GM18517 (cell line): ENCODE measurements around the gene RHOH.

ENCODE experiments used
- ATAC-seq: cut with Tn5 transposase; IDR thresholded peaks from one replicate; pipeline ENCODE4 v1.9.1; 2021; ENCODE audit warnings: mild to moderate bottlenecking, moderate library complexity; ENCODE audit not compliant: unreplicated experiment

RHOH gene

DNA sequence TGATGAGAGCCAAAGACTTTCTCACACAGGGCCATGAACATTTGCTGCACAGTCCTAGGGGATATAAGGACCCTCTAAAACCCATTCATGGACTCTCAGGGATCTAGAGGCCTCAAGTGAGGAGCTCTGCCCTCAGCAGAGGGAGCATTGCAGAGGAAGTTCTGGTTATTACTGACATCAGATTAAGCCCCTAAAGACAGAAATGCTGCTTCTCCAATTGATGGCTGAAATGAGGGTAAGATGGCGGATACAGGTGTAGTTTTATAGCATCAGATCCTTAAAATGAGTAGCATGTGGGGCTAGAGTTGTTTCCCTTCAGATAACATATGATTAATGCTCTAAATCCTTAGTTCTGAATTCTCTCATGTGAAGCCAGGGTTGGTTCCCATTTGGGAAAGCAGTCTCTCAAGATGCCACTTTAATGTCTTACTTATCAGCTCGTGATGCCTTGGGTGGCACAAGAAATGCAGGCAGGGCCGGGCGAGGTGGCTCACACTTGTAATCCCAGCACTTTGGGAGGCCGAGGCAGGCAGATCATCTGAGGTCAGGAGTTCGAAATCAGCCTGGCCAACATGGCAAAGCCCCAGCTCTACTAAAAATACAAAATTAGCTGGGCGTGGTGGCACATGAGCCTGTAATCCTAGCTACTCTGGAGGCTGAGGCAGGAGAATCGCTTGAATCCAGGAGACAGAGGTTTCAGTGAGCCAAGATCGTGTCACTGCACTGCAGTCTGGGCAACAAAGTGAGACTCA, 7.9 kb downstream of the RHOH start:
- ATAC-seq: no peak

DNA sequence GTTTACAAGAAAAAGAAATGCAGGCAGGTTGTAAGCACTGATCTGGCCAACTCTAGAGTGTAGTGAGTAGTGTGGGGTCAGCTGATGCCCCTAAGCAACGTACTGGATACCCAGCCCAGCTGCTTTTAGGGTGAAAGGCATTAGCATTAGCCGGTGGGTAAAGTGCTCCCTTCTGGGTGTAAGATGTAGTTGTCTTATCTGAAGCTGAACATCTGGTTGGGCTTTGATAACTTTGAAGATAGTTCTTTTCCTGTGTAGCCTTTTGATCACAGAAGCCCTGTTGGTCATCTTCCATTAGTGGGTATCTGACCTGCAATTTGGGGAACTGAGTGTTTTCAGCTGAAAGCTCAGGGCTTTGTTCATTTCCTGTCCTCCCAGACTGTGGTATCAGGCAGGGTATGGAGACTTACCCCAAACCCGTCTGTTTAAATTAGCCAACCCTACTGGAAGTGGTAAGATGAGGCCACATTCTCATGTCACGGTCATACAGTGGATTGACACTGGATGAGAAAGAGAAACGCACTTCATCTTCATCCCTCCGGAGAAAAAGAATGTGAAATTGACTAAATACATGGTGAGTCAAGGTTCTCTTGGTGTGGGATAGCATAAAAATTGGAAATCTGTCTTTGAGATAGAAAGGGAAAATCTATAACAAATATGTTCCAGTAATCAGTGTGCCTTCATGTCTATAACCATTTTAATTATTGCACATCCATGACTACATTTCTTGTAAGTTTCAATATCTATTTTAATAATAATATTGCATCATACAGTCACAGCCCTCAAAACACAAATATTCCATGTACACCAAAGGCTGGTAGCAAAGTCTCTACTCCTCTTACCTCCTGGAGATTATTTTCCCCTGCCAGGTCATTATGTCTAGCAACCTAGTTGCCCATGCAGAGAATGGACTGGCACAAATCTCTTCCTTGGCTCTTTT, 8.7 kb downstream of the RHOH start:
- ATAC-seq: peak; percentile 57

DNA sequence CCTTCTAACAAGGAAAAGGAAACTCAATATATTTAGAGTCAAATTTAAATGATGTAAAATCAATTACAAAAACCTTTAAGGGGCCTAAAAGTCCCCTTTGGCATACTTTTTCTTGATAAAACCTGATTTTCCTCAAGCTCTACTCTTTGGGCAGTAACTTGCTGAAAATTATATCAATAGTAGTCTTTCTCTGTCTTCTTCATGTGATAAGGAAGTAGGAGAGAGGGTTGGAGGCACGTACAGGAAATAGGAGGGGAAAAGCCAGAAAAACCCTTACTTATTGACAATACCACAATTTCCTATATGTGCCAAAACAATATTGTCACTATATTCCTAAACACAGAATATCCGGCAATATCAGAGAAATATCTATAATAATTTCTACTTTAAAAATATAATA, 9.6 kb downstream of the RHOH start:
- ATAC-seq: no peak

DNA sequence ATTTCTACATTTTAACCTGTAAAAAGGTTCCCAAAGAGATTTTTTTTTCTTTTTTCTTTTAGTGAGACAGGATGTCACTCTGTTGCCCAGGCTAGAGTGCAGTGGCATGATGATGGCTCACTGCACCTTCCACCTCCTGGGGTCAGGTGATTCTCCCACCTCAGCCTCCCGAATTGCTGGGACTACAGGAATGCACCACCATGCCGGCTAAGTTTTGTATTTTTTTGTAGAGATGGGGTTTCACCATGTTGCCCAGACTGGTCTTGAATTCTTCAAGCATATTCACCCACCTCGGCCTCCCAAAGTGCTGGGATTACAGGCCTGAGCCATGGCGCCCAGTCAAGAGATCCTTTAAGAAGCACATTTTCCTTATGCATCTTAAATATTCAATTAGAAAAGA, 12.6 kb downstream of the RHOH start:
- no peak for ATAC-seq

DNA sequence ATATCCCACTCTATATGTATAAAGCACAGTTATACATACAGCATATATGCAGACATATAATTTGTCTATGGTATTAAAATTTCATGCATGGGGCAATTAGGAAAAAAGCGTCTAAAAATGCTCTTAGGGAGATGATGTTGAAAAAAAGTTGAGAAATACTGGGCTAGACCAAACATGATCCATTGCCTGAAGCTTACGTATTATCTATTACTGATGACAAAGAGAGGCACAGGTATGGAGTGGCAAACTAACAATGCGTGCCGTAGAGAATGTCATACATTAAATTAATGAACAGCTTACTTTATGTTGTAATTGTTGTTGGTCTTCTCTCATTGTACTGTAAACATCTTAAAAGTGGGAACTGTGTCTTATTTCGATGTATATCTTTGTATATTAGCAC, 13.9 kb downstream of the RHOH start:
- ATAC-seq: no peak

DNA sequence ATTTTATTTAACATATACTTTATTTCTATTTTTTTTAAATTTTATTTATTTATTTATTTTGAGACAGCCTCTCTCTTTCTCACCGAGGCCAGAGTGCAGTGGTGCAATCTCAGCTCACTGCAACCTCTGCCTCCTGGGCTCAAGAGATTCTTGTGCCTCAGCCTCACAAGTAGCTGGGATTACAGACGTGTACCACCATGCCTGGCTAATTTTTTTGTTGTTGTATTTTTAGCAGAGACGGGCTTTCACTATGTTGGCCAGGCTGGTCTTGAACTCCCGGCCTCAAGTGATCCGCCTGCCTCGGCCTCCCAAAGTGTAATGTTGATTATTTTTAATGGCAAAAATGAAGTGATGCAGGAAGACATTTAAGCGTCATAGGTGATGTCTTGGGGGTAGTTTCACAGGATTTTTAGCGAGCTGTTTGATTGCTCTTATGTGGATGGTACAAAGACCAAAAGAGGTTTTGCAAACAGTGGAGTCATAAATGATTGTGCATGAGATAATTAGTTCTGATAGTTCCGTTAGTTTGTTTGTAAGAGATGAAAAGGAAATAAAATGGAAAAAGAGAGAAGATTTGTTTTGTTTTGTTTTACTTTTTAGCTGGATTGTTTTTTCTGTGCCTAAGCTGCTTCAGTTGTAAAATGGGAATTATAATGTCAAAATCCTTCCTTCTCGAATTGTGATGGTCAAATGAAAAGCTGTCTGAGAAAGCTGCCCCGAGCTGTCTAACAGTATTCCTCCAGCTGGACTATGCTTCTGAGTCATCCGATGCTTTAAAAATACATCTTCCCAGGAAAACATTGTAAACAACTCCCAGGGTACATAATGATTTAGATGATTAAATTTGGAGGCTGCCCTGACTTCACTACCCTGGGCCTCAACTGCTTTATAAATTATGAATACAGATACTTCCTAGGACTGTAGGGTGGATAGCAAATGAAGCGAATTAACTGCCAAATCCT, 14.7 kb downstream of the RHOH start:
- ATAC-seq: no peak

DNA sequence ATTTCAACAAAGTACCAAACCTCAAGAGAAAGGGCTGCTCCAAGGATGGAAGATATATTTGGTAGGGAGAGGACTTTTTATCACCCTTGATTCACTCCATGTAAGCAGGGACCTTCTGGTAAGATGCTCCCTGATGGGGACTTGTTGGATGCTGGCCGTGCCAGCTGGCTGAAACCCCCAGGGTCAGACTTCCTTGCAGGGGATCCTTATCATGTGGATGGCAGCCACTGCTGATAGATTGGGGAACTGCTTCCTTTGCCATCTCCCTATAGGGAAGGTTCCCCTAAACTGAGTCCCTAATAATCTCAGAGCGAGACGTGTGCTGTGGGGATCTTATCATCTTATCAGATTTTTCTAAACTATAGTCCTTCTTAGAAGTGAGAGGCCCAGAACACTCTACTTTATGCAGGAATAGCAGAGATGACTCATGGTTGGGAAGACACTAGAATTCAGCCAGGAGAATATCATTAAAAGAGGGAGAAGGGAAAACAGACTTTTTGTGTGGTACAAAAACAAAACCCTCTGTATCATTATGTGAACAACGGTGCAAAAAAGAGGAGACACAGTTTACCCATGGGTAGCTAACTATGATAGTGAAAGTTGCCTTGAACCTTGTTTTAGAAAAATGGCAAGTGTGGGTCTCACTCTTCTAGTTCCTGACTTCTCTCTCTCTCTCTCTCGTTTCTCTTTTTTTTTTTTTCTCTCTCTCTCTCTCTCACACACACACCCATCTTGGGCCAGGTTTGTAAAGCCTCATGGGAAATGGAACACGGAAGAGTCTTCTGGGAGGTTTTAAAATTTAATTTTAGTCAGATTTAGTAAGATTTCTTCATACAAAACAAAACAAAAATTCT, 16.1 kb downstream of the RHOH start:
- no peak for ATAC-seq

DNA sequence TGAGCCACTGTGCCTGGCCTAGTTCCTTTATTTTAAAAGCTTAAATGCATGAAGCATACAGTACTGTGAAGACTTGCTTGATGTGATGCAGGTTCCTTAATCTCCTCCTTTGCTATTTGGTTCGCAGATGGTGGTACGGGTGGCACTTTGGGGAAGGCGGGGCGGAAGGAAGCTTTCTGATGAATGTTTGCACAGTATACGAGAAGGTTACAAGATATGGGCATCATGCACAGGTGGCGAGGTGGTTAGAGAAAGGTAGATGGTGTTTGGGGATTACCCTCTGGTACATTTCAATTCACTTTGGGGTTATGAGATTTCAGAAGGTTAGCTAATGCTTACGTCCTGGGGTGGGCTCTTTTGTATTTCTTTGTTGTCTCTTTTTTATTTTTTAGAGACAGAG, 17.2 kb downstream of the RHOH start:
- no peak for ATAC-seq

DNA sequence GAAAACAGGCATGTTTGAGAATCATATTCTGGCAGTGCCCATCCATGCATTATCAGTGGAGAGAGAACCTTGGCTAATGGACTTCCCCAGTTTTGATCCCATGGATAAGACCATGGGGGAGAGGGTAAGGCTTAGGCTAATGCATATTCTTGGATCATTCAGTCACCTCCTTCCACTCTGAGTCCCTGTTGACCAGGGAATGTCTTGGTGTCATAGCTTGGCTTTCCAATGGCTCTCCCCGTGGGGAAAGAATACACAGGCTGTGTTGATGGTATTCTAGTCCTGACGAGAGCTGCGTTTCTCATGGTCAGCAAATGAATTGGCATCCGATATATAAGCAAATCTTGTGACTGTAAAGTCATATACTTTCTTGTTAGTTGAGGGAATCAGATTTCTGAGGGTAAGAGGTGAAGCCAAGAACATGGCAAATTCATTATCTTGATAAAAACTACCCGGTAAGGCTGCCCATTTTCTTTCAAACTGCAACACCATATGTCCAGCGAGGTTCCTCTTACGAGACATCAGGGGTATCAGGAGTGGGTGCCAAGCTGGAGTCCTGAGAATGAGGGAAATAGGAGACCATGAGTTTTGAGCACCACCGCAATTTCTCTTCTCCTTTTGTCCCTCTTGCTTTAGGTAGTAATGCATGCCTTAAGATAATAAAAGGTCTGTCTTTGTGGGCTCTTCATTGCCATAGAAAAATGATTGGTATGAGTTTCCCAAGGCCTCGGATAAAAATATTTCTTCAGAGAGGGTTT, 18.0 kb downstream of the RHOH start:
- no peak for ATAC-seq

DNA sequence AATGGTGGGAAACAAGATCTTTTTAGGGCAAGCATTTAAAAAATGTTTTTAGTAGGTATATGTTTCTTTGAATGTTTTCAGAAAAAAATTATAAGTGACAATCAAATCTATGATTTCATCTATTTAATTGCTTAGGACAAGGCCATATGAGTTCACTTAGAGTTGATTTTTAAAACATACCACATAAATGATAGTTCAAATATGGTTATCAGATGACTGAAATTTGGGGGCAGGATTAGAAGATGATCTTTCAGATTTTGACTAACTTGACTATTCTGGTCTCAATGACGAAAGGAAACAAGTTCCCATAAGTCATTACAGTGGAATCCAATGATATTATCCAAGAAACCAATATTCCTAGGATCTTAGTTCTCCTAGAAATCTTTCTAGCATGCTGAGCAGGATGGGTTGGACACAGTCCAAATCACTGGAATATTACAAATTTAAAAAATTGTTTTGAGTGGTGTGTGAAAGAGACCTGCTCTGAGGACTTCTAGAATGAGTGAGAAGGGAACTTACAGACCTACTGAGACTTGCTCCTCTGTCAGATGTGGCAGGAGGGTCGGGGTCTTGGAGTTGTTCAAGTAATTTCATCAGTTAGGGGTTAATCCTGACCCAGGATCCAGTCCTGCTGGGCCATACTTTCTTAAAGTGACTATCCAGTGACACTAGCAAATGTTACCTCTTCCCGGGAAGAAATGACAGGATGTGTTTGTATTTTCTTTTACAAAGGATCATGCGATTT, 20.0 kb downstream of the RHOH start:
- no peak for ATAC-seq

DNA sequence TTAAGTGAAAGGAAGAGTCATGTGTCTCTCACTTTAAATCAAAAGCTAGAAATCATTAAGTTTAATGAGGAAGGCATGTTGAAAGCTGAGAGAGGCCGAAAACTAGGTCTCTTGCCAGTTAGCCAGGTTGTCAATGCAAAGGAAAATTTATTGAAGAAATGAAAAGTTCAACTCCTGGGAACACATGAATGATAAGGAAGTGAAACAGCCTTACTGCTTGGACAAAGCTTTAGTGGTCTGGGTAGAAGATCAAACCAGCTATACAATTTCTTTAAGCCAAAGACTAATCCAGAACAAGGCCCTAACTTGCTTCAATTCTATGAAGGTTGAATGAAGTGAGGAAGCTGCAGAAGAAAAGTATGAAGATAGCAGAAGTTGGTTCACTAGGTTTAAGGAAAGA, 24.9 kb downstream of the RHOH start:
- no peak for ATAC-seq

DNA sequence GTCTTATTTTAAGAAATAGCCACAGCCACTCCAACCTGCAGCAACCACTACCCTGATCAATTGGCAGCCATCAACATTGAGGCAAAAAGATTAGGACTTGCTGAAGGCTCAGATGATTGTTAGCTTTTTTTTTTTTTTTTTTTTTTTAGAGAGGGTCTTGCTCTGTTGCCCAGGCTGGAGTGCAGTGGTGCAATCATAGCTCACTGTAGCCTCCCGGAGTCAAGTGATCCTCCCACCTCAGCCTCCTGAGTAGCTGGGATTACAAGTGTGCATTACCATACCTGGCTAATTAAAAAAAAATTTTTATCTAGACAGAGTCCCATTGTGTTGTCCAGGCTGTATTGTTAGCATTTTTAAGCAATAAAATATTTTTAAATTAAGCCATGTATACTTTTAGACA, 26.5 kb downstream of the RHOH start:
- no peak for ATAC-seq

DNA sequence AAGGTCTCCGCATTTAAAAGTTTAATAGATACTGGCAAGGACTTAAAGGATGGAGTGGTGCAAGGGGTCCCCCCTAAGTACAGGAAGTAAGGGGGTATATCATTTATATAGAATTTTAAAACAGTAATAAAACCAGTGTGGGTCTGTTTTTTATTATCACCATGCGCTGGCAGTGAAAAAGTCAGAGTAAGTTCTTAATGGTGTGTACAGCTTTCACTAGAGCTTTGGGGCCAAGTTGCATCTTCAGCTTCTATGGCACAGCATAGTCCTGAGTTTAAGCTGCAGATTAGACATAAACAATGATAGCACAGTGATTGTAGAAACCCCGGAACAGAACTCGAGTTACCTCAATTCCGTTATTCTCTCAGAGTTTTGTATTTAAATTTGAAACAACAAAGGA, 27.6 kb downstream of the RHOH start:
- no peak for ATAC-seq

DNA sequence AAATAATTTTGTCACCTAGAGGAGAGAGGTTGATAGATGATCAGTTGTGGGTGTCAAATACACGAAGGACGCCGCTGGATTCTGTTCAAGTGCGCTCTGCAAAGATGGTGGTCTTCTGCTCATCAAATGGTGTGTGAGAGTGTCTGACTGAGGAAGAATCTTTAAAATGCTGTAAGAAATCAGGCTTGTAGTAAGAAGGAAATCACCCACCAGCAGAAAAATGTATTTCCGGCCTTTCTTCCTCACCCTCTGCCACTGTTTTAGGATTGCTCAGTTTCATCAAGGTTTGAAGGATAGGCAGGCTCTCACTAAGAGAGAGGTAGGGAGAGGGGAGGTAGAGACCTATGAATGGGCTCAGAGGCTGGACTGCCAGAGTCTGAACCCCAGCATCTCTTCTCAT, 28.7 kb downstream of the RHOH start:
- ATAC-seq: no peak

DNA sequence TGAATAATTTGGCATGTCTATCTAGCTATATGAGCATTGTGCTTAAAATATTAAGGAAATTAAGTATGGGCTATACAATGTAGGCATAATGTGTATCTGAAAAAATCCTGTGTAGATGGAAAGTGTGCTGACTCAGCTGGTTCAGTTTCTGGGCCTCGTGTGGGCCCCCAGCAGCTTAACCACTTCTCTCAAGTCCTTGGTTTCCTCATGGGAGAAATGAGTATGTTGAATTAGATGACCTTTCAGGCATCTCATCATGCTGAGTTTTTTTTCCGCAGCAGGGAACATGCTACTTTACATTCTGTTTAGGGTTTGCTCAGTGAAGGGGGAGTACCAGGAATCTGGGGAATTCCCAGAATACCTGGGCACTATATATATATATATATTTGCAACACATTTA, 30.5 kb downstream of the RHOH start:
- ATAC-seq: peak; percentile 55

DNA sequence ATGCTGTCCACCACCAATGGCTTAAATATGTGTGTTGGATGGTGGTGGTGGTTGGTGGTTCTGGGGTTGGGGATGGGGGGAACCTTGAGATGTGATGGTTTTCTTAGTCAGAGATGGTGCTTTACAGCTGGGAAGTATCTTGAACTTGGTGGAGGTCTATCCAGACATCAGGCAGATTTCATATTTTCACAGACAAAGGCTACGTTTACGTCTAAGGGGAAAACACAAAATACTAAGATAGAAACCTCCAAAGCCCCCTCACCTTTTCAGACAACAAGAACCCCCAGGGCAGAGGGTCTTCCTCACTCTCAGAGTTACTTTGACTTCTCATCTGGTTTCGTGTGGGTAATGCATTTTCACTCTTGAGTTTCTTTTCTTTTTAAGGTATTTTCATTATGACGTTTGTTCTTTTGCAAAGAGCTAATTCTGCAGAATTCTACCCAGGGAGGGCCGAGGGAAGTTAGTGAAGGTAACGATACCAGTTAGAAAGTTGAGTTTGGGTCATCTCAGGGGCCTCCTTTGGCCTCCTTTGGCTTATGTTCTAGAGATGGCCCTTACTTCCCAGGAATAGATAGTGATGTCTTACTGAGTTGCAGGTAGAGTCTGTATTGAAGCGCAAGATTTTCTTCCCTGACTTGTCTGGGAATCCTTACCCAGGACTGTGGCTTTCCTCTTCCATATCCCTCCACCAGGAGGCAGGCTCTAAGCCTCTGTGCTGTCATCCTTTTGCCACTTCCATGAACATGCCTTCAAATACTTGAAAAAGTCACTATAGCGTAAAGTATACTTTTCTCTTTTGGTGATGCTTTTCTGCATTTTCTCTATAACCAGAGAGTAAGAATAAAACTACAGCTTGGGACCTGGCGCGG, 31.9 kb downstream of the RHOH start:
- peak; percentile 54 for ATAC-seq

DNA sequence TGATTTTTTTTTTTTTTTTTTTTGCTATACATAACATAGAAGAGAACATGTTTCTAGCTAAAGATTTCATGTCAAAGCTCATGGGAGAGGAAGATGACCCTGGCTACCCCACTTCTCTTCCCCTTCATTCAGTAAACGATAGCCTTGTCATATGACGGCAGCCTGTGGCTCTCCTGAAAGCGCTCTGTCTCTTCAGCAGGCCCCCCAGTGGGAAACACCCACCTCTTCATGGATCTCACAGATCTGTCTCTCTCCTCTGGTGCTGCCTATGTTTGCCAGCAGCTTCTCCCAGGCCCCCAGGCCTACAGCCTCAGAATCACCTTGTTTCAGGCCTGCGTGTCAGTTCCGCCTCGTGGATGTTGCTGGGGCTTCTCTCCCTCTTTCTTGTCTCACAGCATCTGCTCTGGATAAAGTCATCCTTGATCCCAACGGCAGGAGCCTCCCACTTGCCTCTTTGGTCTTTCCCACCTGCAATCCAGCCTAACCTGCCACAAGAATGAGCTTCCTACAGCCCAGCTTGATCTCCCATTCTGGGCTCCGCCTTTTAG, 34.6 kb downstream of the RHOH start:
- ATAC-seq: no peak
